ENCODE measurements around the gene RXRG.

The RXRG gene

DNA sequence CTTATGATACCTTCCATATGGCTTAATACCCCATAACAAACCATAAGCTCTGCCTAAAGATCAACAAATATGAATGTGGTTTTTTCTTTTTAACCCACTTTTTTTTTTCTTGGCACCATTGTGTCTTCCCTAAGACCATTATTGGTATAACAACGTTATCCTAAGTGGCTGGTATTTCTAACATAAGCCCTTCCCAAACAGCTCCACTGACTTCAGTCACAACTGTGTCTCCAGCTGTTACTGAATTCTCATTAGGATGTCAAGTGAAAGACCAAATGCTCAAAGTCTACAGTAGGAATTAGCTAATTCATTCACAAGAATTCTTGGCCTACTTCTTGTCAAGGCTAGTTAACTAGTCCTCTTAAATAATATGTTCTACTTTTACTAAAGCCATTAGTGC is 4.2 kb upstream of the RXRG start:
- Histone ChIP-seq H3K36me3 (ENCODE audit: control insufficient read depth, insufficient read depth, low read length) (no peaks in the 10 kb centered on the region), H3K4me3 (replicated peaks; ENCODE audit: low read depth, low read length) (no peak overlapping the region), H3K27me3 (replicated peaks; ENCODE audit: control insufficient read depth, insufficient read depth, low read length) (no peaks in the 10 kb centered on the region; the same call in 1 of the 2 replicates)
- DNase-seq (ENCODE audit: extremely low read depth, insufficient read length), result no peak
- no peak for TF ChIP-seq CTCF (IDR thresholded peaks at IDR 0.05; ENCODE audit: insufficient read depth, low read length, poor library complexity, severe bottlenecking)

- Histone ChIP-seq H3K4me3 (replicated peaks; ENCODE audit: low read depth, low read length) (no peak overlapping the region), H3K27me3 (replicated peaks; ENCODE audit: control insufficient read depth, insufficient read depth, low read length) (no peaks in the 10 kb centered on the region; the same call in none of the 2 replicates), H3K36me3 (ENCODE audit: control insufficient read depth, insufficient read depth, low read length) (no peaks in the 10 kb centered on the region)
- DNase-seq (ENCODE audit: extremely low read depth, insufficient read length), result no peak
- TF ChIP-seq CTCF (IDR thresholded peaks at IDR 0.05; ENCODE audit: insufficient read depth, low read length, poor library complexity, severe bottlenecking), result no peak
Observed at GRCh38 chr1:165445388-165445787, 462 bp upstream of the RXRG start.

DNA sequence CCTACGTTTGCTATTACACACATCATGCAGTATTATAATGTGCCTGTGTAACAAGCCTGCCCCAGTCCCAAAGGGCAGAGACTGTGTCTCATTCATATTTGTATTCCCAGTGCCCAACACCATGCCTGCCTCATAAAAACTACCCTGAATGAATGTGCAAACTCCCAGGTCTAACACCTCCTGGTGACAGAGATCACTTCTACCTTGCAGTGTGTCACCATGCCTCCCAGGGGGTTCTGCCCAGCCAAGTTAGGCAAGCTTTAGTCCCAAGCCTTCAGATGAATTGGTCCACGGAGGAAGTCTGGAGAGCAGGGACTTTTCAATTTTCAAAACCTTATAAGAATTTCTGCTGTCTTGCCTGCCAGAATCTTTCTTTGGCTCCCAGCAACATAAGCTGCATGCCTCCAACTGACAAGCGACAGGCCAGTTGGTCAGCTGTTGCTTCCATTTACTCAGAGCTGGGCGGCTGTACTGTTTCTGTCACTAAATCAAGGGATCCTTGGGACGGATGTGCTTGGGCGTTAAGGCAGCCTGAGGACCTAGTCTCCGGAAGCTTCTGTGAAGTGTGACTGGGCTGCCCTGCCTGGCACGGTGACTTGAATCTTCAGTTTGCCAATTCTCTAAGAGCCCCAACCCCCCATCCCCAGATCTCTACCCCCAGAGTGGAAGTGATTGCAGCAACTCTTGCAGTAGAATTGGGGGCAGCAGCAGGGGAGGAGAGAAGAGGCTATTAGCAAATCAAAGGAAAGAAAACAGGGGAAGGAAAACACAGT is 1.2 kb downstream of the RXRG start:
- no peak for TF ChIP-seq CTCF (IDR thresholded peaks at IDR 0.05; ENCODE audit: insufficient read depth, low read length, poor library complexity, severe bottlenecking)
- no peaks in the 10 kb centered on the region; the same call in none of the 2 replicates for H3K27me3 ChIP-seq (replicated peaks; ENCODE audit: control insufficient read depth, insufficient read depth, low read length)
- no peaks in the 10 kb centered on the region for H3K36me3 ChIP-seq (ENCODE audit: control insufficient read depth, insufficient read depth, low read length)
- H3K4me3 ChIP-seq (replicated peaks; ENCODE audit: low read depth, low read length), result no peak overlapping the region
- no peak for DNase-seq (ENCODE audit: extremely low read depth, insufficient read length)

DNA sequence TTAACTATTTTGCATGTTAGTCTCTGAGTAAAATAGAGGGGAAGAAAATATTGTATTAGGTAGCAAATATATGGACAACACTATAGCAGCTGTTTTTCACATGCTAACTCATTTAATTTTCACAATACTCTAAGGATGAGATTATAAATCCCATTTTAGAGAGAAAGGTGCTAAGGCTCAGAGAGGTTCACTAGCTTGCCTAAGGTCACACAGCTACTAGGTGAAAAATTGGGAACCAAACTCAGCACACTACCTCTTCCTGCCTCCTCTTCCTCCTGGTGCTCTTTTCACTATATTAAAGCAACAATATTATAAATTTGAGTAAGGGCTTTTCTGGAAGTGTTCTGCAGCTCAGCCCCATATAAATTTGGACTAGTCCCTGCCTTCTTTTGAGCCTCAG is 2.3 kb downstream of the RXRG start:
- H3K4me3 ChIP-seq (replicated peaks; ENCODE audit: low read depth, low read length), result no peak overlapping the region
- H3K27me3 ChIP-seq (replicated peaks; ENCODE audit: control insufficient read depth, insufficient read depth, low read length), result no peaks in the 10 kb centered on the region; the same call in none of the 2 replicates
- DNase-seq (ENCODE audit: extremely low read depth, insufficient read length), result no peak
- no peaks in the 10 kb centered on the region for H3K36me3 ChIP-seq (ENCODE audit: control insufficient read depth, insufficient read depth, low read length)
- no peak for TF ChIP-seq CTCF (IDR thresholded peaks at IDR 0.05; ENCODE audit: insufficient read depth, low read length, poor library complexity, severe bottlenecking)

DNA sequence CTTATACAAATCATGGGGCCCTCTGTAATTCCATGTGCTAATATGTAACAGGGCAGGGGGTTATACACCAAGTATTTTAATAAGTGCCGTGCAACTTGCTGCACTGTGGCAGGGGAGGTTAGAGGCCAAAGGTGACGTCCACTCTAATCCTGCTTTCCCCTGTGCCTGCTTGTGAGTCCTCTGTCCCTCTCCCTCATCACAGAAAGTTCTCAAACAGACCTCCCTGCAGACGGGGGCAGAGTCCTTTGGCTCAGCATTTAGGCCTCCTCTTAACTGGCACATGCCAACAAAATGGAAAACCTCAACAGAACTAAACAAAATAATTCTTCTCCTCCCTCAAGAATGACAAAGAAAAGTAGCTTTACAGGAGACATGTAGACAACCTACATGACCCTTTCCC is 2.9 kb downstream of the RXRG start:
- Histone ChIP-seq H3K4me3 (replicated peaks; ENCODE audit: low read depth, low read length) (no peak overlapping the region), H3K27me3 (replicated peaks; ENCODE audit: control insufficient read depth, insufficient read depth, low read length) (no peaks in the 10 kb centered on the region; the same call in none of the 2 replicates), H3K36me3 (ENCODE audit: control insufficient read depth, insufficient read depth, low read length) (no peaks in the 10 kb centered on the region)
- DNase-seq (ENCODE audit: extremely low read depth, insufficient read length), result no peak
- no peak for TF ChIP-seq CTCF (IDR thresholded peaks at IDR 0.05; ENCODE audit: insufficient read depth, low read length, poor library complexity, severe bottlenecking)
